HepG2 (cell line): ENCODE results near the gene RSPRY1. TPM values are rescaled to one million over a fixed set of nuclear protein-coding genes. Genes with fewer than 3 reads are reported as not detected.

Source experiments
- IKZF4 ChIP-seq: sonication (generic); formaldehyde crosslinking; IDR thresholded peaks from 2 replicates; pipeline ENCODE4 v1.5.1; 2020; ENCODE audit warnings: borderline replicate concordance, mild to moderate bottlenecking, low read depth, missing genetic modification reagents; ENCODE audit errors: not compliant biosample characterization
- NBN ChIP-seq: fragments of 450-650 bp; conservative IDR thresholded peaks from 2 replicates; pipeline ENCODE4 v1.6.1; 2017
- PAXIP1 ChIP-seq: sonication (generic); formaldehyde crosslinking; conservative IDR thresholded peaks from 2 replicates; pipeline ENCODE4 v1.4.0; 2020; ENCODE audit warnings: mild to moderate bottlenecking, missing genetic modification reagents, moderate library complexity
- PBX3 ChIP-seq: sonication (generic); formaldehyde crosslinking; IDR thresholded peaks from 2 replicates; pipeline ENCODE4 v1.8.1; 2023; ENCODE audit warnings: missing genetic modification reagents, inconsistent platforms, borderline replicate concordance
- RELA ChIP-seq: sonication (generic); formaldehyde crosslinking; IDR thresholded peaks from 2 replicates; pipeline ENCODE4 v1.4.0; 2020; ENCODE audit warnings: missing genetic modification reagents
- TCF12 ChIP-seq, 2 experiments: fragments of 450-650 bp in 1 of 2; sonication (generic) in 1 of 2; formaldehyde crosslinking in 1 of 2; IDR thresholded peaks; 2 replicates each; pipeline versions ENCODE4 v1.6.1 to v1.8.0; 2017 to 2022; ENCODE audit warnings: antibody characterized with exemption in 1 of 2, mild to moderate bottlenecking in 1 of 2, missing genetic modification reagents in 1 of 2, moderate library complexity in 1 of 2
- ZBTB4 ChIP-seq: sonication (generic); formaldehyde crosslinking; IDR thresholded peaks from 2 replicates; pipeline ENCODE4 v1.4.0; 2020; ENCODE audit warnings: missing genetic modification reagents, mild to moderate bottlenecking, borderline replicate concordance
- ZBTB44 ChIP-seq: sonication (generic); formaldehyde crosslinking; IDR thresholded peaks from 2 replicates; pipeline ENCODE4 v1.4.0; 2020; ENCODE audit warnings: missing genetic modification reagents
- ZFP36L1 ChIP-seq: sonication (generic); formaldehyde crosslinking; IDR thresholded peaks from 2 replicates; pipeline ENCODE4 v1.8.0; 2022; ENCODE audit warnings: mild to moderate bottlenecking, missing genetic modification reagents, moderate library complexity
- ZNF10 ChIP-seq: sonication (generic); formaldehyde crosslinking; IDR thresholded peaks from 2 replicates; pipeline ENCODE4 v1.4.0; 2020; ENCODE audit warnings: mild to moderate bottlenecking, low read depth, missing genetic modification reagents, borderline replicate concordance
- ZNF124 ChIP-seq: sonication (generic); formaldehyde crosslinking; IDR thresholded peaks from 2 replicates; pipeline ENCODE4 v1.4.0; 2020; ENCODE audit warnings: missing genetic modification reagents
- ZNF138 ChIP-seq: sonication (generic); formaldehyde crosslinking; IDR thresholded peaks from 2 replicates; pipeline ENCODE4 v1.5.0; 2020; ENCODE audit warnings: mild to moderate bottlenecking, low read depth, missing genetic modification reagents
- ZNF263 ChIP-seq: sonication (generic); formaldehyde crosslinking; IDR thresholded peaks from 2 replicates; pipeline ENCODE4 v1.4.0; 2020; ENCODE audit warnings: missing genetic modification reagents
- ZNF430 ChIP-seq: sonication (generic); formaldehyde crosslinking; IDR thresholded peaks from 2 replicates; pipeline ENCODE4 v1.9.0; 2021; ENCODE audit warnings: mild to moderate bottlenecking, missing genetic modification reagents
- ZNF816 ChIP-seq: sonication (generic); formaldehyde crosslinking; IDR thresholded peaks from 2 replicates; pipeline ENCODE4 v1.8.0; 2022; ENCODE audit warnings: missing genetic modification reagents, mild to moderate bottlenecking, borderline replicate concordance
- ZNF841 ChIP-seq: sonication (generic); formaldehyde crosslinking; IDR thresholded peaks from 2 replicates; pipeline ENCODE4 v1.8.1; 2023; ENCODE audit warnings: missing genetic modification reagents, borderline replicate concordance
- polyA plus RNA-seq, 8 experiments: library from polyadenylated mRNA; depleted of rRNA in 3 of 8; stranded (reverse) in 7 of 8; unstranded in 1 of 8; fragments of >200 nt; fragmentation: Illumina TruSeq in 4 of 8; extraction: Trizol in 4 of 8; gene quantifications; 2 replicates each; pipeline versions ENCODE4 v1.2.1 to v1.2.3, GENCODE V29; 2011 to 2016; ENCODE audit warnings: low read depth in 4 of 8, missing spikeins in 1 of 8, mixed read lengths in 1 of 8; ENCODE audit not compliant: insufficient read depth in 1 of 8
- total RNA-seq, 5 experiments: library from RNA; depleted of rRNA; stranded (reverse); fragments of >200 nt; fragmentation: Illumina TruSeq; extraction: Trizol; gene quantifications; 2 replicates each; pipeline ENCODE4 v1.2.3, GENCODE V29; 2016; ENCODE audit warnings: low read depth in 1 of 5

The RSPRY1 gene
- total and polyA plus RNA-seq, 2 of the 13 experiments (the other 11 are each of a cell fraction or from before 2014, with no cell fraction given): 53.4 to 61.0 TPM

GRCh38 chr16:57279780-57280638, 93.9 kb downstream of the RSPRY1 start (continued):
- peak; percentile 75; the same call in 1 of the 2 replicates for TF ChIP-seq ZBTB4 (CRISPR knock-in tag)
- TF ChIP-seq ZFP36L1 (CRISPR knock-in tag): no peak; the same call in 1 of the 2 replicates
- TF ChIP-seq PBX3 (CRISPR knock-in tag): no peak
- TF ChIP-seq ZNF124 (CRISPR knock-in tag): peak; percentile 88
- TF ChIP-seq TCF12 (IDR thresholded peaks at IDR 0.05): no peak
- peak; percentile 96 for TF ChIP-seq TCF12 (CRISPR knock-in tag; IDR thresholded peaks at IDR 0.05)
- TF ChIP-seq ZNF430 (CRISPR knock-in tag): no peak
- TF ChIP-seq ZNF816 (CRISPR knock-in tag): no peak; the same call in 1 of the 2 replicates
- no peak for TF ChIP-seq NBN
- TF ChIP-seq ZNF10 (CRISPR knock-in tag): no peak
- no peak for TF ChIP-seq ZBTB44 (CRISPR knock-in tag)
- TF ChIP-seq PAXIP1 (CRISPR knock-in tag): peak; percentile 100
- no peak for TF ChIP-seq ZNF138
- TF ChIP-seq IKZF4 (CRISPR knock-in tag): peak; percentile 47
- peak; percentile 78 for TF ChIP-seq ZNF263
- peak; percentile 93; the same call in 1 of the 2 replicates for TF ChIP-seq RELA
- no peak for TF ChIP-seq ZNF841 (CRISPR knock-in tag)
